ENCODE data around the gene SPATA18.

Gene SPATA18

DNA sequence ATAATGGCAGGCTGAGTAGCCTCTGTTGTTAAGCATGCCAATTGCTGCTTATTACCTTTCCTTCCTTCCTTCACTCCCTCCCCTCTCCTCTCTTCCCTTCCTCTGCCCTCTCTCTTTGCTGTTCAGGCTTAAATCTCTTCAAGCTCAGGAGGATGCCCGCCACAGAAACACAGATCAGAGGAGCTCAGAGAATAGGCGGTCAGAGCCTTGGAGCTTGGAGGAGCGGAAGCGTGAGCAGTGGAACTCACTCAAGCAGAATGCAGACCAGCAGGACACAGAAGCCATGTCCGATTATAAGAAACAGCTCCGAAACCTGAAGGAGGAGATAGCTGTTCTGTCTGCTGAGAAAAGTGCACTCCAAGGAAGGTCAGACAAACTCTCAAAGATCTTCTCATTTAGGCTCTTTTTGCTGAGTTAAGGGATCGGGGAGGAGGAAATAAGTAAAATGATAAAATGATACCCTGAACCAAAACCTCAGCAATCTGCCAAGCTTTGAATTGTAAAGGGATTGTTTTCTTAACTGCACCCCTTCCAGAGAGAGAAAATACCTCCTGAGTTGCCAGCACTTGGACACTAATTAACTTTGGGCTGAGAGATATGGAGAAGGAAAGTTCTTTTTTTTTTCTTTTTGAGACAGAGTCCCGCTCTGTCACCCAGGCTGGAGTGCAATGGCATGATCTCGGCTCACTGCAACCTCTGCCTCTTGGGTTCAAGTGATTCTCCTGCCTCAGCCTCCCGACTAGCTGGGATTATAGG lies 20.9 kb downstream of the SPATA18 start:
- Histone ChIP-seq H3K36me3 (ENCODE audit: low read length) (no peaks in the 10 kb centered on the region), H3K79me2 (ENCODE audit: insufficient read depth, low read length) (no peaks in the 10 kb centered on the region), H4K20me1 (ENCODE audit: low read depth, low read length) (no peaks in the 10 kb centered on the region), H3K9ac (ENCODE audit: low read length) (no peak overlapping the region), H3F3A (ENCODE audit: insufficient read depth) (no peaks in the 10 kb centered on the region), H2AFZ (ENCODE audit: low read depth, low read length, severe bottlenecking) (no peak overlapping the region), H3K9me3 (ENCODE audit: insufficient read depth, low read length) (no peaks in the 10 kb centered on the region), H3K4me2 (ENCODE audit: low read depth, low read length, poor library complexity, severe bottlenecking) (no peak overlapping the region), H3K27ac (ENCODE audit: low read depth, low read length) (no peak overlapping the region), H3K27me3 (ENCODE audit: low read length) (no peaks in the 10 kb centered on the region), H3K4me3 (ENCODE audit: insufficient read depth, low read length, poor library complexity, severe bottlenecking) (no peak overlapping the region), H3K9me2 (replicated peaks; ENCODE audit: insufficient read depth, low read length) (no peaks in the 10 kb centered on the region)
- TF ChIP-seq, protein P1, sequence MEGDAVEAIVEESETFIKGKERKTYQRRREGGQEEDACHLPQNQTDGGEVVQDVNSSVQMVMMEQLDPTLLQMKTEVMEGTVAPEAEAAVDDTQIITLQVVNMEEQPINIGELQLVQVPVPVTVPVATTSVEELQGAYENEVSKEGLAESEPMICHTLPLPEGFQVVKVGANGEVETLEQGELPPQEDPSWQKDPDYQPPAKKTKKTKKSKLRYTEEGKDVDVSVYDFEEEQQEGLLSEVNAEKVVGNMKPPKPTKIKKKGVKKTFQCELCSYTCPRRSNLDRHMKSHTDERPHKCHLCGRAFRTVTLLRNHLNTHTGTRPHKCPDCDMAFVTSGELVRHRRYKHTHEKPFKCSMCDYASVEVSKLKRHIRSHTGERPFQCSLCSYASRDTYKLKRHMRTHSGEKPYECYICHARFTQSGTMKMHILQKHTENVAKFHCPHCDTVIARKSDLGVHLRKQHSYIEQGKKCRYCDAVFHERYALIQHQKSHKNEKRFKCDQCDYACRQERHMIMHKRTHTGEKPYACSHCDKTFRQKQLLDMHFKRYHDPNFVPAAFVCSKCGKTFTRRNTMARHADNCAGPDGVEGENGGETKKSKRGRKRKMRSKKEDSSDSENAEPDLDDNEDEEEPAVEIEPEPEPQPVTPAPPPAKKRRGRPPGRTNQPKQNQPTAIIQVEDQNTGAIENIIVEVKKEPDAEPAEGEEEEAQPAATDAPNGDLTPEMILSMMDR (IDR thresholded peaks at IDR 0.05; ENCODE audit: insufficient read depth, low read length, poor library complexity, severe bottlenecking): no peak
- TF ChIP-seq EZH2phosphoT487 (conservative IDR thresholded peaks at IDR 0.05; ENCODE audit: low read length): no peak

DNA sequence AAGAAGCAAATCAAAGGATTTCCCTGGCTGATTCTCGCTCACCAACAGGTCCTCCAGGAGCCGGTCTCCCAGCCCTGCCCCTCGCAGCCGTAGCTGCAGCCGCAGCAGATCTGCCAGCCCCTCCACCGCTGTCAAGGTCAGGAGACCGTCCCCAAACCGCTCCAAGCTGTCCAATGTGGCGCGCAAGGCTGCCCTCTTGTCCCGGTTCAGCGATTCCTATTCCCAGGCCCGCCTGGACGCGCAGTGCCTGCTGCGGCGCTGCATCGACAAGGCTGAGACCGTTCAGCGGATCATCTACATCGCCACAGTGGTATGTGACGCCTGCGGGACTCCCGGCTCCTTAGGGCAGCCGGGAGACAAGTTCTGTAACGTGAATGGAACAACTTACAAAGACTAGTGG lies 25.6 kb downstream of the SPATA18 start:
- Histone ChIP-seq H3K9me2 (replicated peaks; ENCODE audit: insufficient read depth, low read length) (no peaks in the 10 kb centered on the region; the same call in 1 of the 2 replicates), H3K79me2 (ENCODE audit: insufficient read depth, low read length) (no peaks in the 10 kb centered on the region), H3K9me3 (ENCODE audit: insufficient read depth, low read length) (no peaks in the 10 kb centered on the region), H3K4me2 (ENCODE audit: low read depth, low read length, poor library complexity, severe bottlenecking) (no peak overlapping the region), H3F3A (ENCODE audit: insufficient read depth) (no peaks in the 10 kb centered on the region), H3K27ac (ENCODE audit: low read depth, low read length) (no peak overlapping the region), H3K9ac (ENCODE audit: low read length) (no peak overlapping the region), H3K4me3 (ENCODE audit: insufficient read depth, low read length, poor library complexity, severe bottlenecking) (no peak overlapping the region), H2AFZ (ENCODE audit: low read depth, low read length, severe bottlenecking) (no peak overlapping the region), H4K20me1 (ENCODE audit: low read depth, low read length) (no peaks in the 10 kb centered on the region), H3K36me3 (ENCODE audit: low read length) (no peaks in the 10 kb centered on the region), H3K27me3 (ENCODE audit: low read length) (no peaks in the 10 kb centered on the region)
- no peak for TF ChIP-seq EZH2phosphoT487 (conservative IDR thresholded peaks at IDR 0.05; ENCODE audit: low read length)
- TF ChIP-seq, protein P1 (IDR thresholded peaks at IDR 0.05; ENCODE audit: insufficient read depth, low read length, poor library complexity, severe bottlenecking): no peak

DNA sequence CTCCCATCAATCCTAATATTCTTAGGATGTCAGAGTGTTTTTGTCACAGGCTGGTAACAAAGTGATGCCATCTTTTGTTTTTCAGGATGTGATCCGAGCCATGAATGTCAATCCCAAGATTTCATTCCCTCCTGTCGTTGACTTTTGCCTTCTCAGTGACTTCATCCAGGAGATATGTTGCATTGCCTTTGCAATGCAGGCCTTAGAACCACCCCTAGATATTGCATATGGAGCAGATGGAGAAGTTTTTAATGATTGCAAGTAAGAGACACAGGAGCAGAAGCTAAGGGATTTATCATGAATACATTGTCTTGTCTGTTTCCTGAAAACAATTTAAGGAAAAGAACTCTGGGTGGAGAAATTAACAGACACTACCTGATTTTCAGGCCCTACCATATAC lies 28.6 kb downstream of the SPATA18 start:
- TF ChIP-seq, protein P1 (IDR thresholded peaks at IDR 0.05; ENCODE audit: insufficient read depth, low read length, poor library complexity, severe bottlenecking): no peak
- no peak for TF ChIP-seq EZH2phosphoT487 (conservative IDR thresholded peaks at IDR 0.05; ENCODE audit: low read length)
- Histone ChIP-seq H2AFZ (ENCODE audit: low read depth, low read length, severe bottlenecking) (no peak overlapping the region), H3F3A (ENCODE audit: insufficient read depth) (no peaks in the 10 kb centered on the region), H3K79me2 (ENCODE audit: insufficient read depth, low read length) (no peaks in the 10 kb centered on the region), H3K4me2 (ENCODE audit: low read depth, low read length, poor library complexity, severe bottlenecking) (no peak overlapping the region), H3K9ac (ENCODE audit: low read length) (no peak overlapping the region), H3K4me3 (ENCODE audit: insufficient read depth, low read length, poor library complexity, severe bottlenecking) (no peak overlapping the region), H3K9me3 (ENCODE audit: insufficient read depth, low read length) (no peaks in the 10 kb centered on the region), H4K20me1 (ENCODE audit: low read depth, low read length) (no peaks in the 10 kb centered on the region), H3K27me3 (ENCODE audit: low read length) (no peaks in the 10 kb centered on the region), H3K27ac (ENCODE audit: low read depth, low read length) (no peak overlapping the region), H3K36me3 (ENCODE audit: low read length) (no peaks in the 10 kb centered on the region), H3K9me2 (replicated peaks; ENCODE audit: insufficient read depth, low read length) (no peaks in the 10 kb centered on the region; the same call in 1 of the 2 replicates)
